Lung (tissue), 16 donors: ENCODE results near the gene LTBP1. TPM values are rescaled to one million over a fixed set of nuclear protein-coding genes. Genes with fewer than 3 reads are reported as not detected.

Source experiments
- ATAC-seq: fragments of 200-7000 bp; cut with Tn5 transposase; one replicate; pipeline ENCODE4 v1.9.1; 2020; ENCODE audit warnings: moderate number of reproducible peaks; ENCODE audit not compliant: insufficient read depth, low FRiP score
- DNase-seq, 3 donors: peaks; one replicate each; pipeline ENCODE4 v3.0.0-alpha.2; 2013 to 2017
- H3K27ac ChIP-seq, 2 donors: one replicate each; pipeline ENCODE4 v1.5.1; 2013; ENCODE audit warnings: mild to moderate bottlenecking in 2 of 2, moderate library complexity in 2 of 2, control low read depth in 1 of 2, inconsistent platforms in 1 of 2, low read depth in 1 of 2, low read length in 1 of 2
- H3K27me3 ChIP-seq, 3 donors: one replicate each; pipeline ENCODE4 v1.5.1; 2013; ENCODE audit warnings: low read length in 2 of 3; ENCODE audit not compliant: control insufficient read depth in 3 of 3, insufficient read depth in 3 of 3
- H3K36me3 ChIP-seq, 4 donors: one replicate each; pipeline ENCODE4 v1.5.1; 2013; ENCODE audit warnings: low read length in 4 of 4, mild to moderate bottlenecking in 1 of 4, moderate library complexity in 1 of 4; ENCODE audit not compliant: control insufficient read depth in 4 of 4, insufficient read depth in 4 of 4
- H3K4me1 ChIP-seq, 5 donors: one replicate each; pipeline ENCODE4 v1.5.1; 2013; ENCODE audit warnings: low read length in 5 of 5, mild to moderate bottlenecking in 2 of 5, moderate library complexity in 1 of 5; ENCODE audit not compliant: control insufficient read depth in 5 of 5, insufficient read depth in 5 of 5
- H3K4me3 ChIP-seq: one replicate; pipeline ENCODE4 v1.5.1; 2013; ENCODE audit warnings: mild to moderate bottlenecking, control low read depth, moderate library complexity
- H3K9ac ChIP-seq, 2 donors: one replicate each; pipeline ENCODE4 v1.5.1; 2013; ENCODE audit warnings: low read length in 2 of 2, control low read depth in 1 of 2; ENCODE audit not compliant: insufficient read depth in 1 of 2
- H3K9me3 ChIP-seq, 4 donors: one replicate each; pipeline ENCODE4 v1.5.1; 2013; ENCODE audit warnings: low read length in 3 of 4, mild to moderate bottlenecking in 1 of 4, moderate library complexity in 1 of 4; ENCODE audit not compliant: control insufficient read depth in 4 of 4, insufficient read depth in 3 of 4
- WGBS, 2 donors: extraction: QIAGEN DNeasy Blood & Tissue Kit; methylation state at CpG; one replicate each; pipeline ENCODE4 v1.1.7; 2013; 5-methylcytosine and 5-hydroxymethylcytosine counted together
- long read RNA-seq, 5 donors: transcript quantifications; one replicate each; lab custom pipeline, GENCODE V29; 2026
- polyA plus RNA-seq, 2 donors: library from polyadenylated mRNA; stranded (reverse); fragments of 200-250 nt; gene quantifications; one replicate each; pipeline ENCODE4 v1.2.1, GENCODE V29; 2013
- total RNA-seq, 2 donors: library from RNA; depleted of rRNA in 1 of 2; stranded (reverse); fragments of >200 nt in 1 of 2; gene quantifications; one replicate each; pipeline ENCODE4 v1.2.1, GENCODE V29; 2014 to 2021
- TF ChIP-seq, protein P1 (sequence below): IDR thresholded peaks from 2 replicates; pipeline ENCODE4 v1.5.1; 2012; ENCODE audit warnings: mild to moderate bottlenecking; ENCODE audit errors: control extremely low read depth, extremely low read depth
- donor health status: control.
- donor health status: control.
- donor health status: Bipolar disorder and iron deficiency.
- donor health status: healthy.
- donor health status: DM: yes; HTN: yes; CAD: no.

The LTBP1 gene
- 10 to 100 TPM; 46.1 to 57.4 TPM for total RNA-seq
- 10 to 100 TPM in 1 of 2 donors, 1 to 10 TPM in 1; 8.8 to 11.1 TPM for polyA plus RNA-seq
- long read RNA-seq, donor 1, full-length matches to known transcripts, result 3 of 29 reads
- long read RNA-seq, donor 1, partial matches to known transcripts, result 26 of 29 reads
- long read RNA-seq, donor 1, other reads (novel, unspliced or antisense), result 0 of 29 reads
- long read RNA-seq, donor 2, partial matches to known transcripts, result 6 of 6 reads
- long read RNA-seq, donor 2, other reads (novel, unspliced or antisense), result 0 of 6 reads
- long read RNA-seq, donor 3, partial matches to known transcripts, result 15 of 15 reads
- long read RNA-seq, donor 3, other reads (novel, unspliced or antisense), result 0 of 15 reads
- long read RNA-seq, donor 4, full-length matches to known transcripts, result 1 of 20 reads
- long read RNA-seq, donor 4, partial matches to known transcripts, result 19 of 20 reads
- long read RNA-seq, donor 4, other reads (novel, unspliced or antisense), result 0 of 20 reads
- long read RNA-seq, donor 5, full-length matches to known transcripts, result 1 of 41 reads
- long read RNA-seq, donor 5, partial matches to known transcripts, result 40 of 41 reads
- long read RNA-seq, donor 5, other reads (novel, unspliced or antisense), result 0 of 41 reads

GRCh38 chr2:32946314-32947075 is at the start of gene LTBP1:
Gene LTBP1, plus strand, starts transcription at chr2:32946953. Its CDS starts 372 bp downstream, at chr2:32947325.
- DNase-seq (peak; percentile 80 to 82 (median 81)), ATAC-seq (peak; percentile 90)
- no peaks in the 10 kb centered on the region for H3K36me3 ChIP-seq
- no peaks in the 10 kb centered on the region for H3K9me3 ChIP-seq
- peak within 1 kb of the TSS; percentile 68 for H3K4me3 ChIP-seq
- H3K9ac ChIP-seq, result no peak within 1 kb of the TSS
- TF ChIP-seq, protein P1, sequence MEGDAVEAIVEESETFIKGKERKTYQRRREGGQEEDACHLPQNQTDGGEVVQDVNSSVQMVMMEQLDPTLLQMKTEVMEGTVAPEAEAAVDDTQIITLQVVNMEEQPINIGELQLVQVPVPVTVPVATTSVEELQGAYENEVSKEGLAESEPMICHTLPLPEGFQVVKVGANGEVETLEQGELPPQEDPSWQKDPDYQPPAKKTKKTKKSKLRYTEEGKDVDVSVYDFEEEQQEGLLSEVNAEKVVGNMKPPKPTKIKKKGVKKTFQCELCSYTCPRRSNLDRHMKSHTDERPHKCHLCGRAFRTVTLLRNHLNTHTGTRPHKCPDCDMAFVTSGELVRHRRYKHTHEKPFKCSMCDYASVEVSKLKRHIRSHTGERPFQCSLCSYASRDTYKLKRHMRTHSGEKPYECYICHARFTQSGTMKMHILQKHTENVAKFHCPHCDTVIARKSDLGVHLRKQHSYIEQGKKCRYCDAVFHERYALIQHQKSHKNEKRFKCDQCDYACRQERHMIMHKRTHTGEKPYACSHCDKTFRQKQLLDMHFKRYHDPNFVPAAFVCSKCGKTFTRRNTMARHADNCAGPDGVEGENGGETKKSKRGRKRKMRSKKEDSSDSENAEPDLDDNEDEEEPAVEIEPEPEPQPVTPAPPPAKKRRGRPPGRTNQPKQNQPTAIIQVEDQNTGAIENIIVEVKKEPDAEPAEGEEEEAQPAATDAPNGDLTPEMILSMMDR, result peak; percentile 29
- H3K4me1 ChIP-seq, result peaks cover 0 to 8% (median 0%) of the 10 kb centered on the region in 5 donors
- peaks cover 0 to 8% (median 0%) of the 10 kb centered on the region in 3 donors for H3K27me3 ChIP-seq
- 1% methylated on average over 65 to 68 of the region's 68 CpGs for WGBS, 2 donors
- H3K27ac ChIP-seq, result peak within 1 kb of the TSS; percentile 44 to 95

GRCh38 chr2:32900246-32900973 is 46.3 kb upstream of the LTBP1 start:
- peaks cover 0 to 5% (median 0%) of the 10 kb centered on the region in 4 donors for H3K9me3 ChIP-seq
- H3K27me3 ChIP-seq, result no peaks in the 10 kb centered on the region
- H3K9ac ChIP-seq, result no peak overlapping the region
- H3K36me3 ChIP-seq, result no peaks in the 10 kb centered on the region
- ATAC-seq, result no peak
- H3K27ac ChIP-seq, result no peak overlapping the region
- DNase-seq, result no peak
- TF ChIP-seq, protein P1, result no peak
- no peak overlapping the region for H3K4me3 ChIP-seq
- H3K4me1 ChIP-seq, result no peaks in the 10 kb centered on the region
- 69 to 81% methylated on average over 12 of the region's 12 CpGs for WGBS, 2 donors

- WGBS, 2 donors, result 56 to 78% methylated on average over 7 of the region's 7 CpGs
Observed at GRCh38 chr2:32901313-32901712, 45.4 kb upstream of the LTBP1 start.

More at GRCh38 chr2:32901313-32901712, 45.4 kb upstream of the LTBP1 start:
- ATAC-seq (no peak), DNase-seq (no peak)
- no peak overlapping the region for H3K4me3 ChIP-seq
- H3K9ac ChIP-seq, result no peak overlapping the region
- H3K27me3 ChIP-seq, result no peaks in the 10 kb centered on the region
- no peak overlapping the region for H3K27ac ChIP-seq
- H3K9me3 ChIP-seq, result peaks cover 0 to 5% (median 0%) of the 10 kb centered on the region in 4 donors
- H3K4me1 ChIP-seq, result no peaks in the 10 kb centered on the region
- H3K36me3 ChIP-seq, result no peaks in the 10 kb centered on the region
- TF ChIP-seq, protein P1, result no peak
